ENCODE data around the gene PRPF19. TPM values are rescaled to one million over a fixed set of nuclear protein-coding genes. Genes with fewer than 3 reads are reported as not detected.

PRPF19 gene
- total RNA-seq, 1 experiment from 2014 or later: 115 TPM

DNA sequence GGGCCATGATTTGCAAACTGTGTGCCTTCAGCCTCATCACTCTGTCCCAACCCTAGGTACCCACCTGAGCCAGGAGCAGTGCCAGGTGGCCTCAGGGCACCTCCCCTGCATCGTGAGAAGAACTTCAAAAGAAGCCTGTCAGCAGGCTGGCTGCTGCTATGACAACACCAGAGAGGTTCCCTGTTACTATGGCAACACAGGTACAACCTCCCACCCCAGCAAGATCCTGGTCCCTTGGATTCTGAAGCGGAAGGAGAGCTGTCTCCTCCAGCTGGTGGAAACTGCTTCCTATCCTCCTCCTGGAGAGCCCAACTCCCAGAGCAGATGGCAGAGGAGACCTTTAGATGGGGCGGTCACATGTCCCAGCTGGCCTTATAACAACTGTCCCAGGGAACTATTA lies 36.1 kb downstream of the PRPF19 start:
- no peak for DNase-seq (ENCODE audit: unreplicated experiment)
- no peaks in the 10 kb centered on the region for H3K9me3 Mint-ChIP-seq (ENCODE audit: unreplicated experiment)
- TF ChIP-seq, protein P1, sequence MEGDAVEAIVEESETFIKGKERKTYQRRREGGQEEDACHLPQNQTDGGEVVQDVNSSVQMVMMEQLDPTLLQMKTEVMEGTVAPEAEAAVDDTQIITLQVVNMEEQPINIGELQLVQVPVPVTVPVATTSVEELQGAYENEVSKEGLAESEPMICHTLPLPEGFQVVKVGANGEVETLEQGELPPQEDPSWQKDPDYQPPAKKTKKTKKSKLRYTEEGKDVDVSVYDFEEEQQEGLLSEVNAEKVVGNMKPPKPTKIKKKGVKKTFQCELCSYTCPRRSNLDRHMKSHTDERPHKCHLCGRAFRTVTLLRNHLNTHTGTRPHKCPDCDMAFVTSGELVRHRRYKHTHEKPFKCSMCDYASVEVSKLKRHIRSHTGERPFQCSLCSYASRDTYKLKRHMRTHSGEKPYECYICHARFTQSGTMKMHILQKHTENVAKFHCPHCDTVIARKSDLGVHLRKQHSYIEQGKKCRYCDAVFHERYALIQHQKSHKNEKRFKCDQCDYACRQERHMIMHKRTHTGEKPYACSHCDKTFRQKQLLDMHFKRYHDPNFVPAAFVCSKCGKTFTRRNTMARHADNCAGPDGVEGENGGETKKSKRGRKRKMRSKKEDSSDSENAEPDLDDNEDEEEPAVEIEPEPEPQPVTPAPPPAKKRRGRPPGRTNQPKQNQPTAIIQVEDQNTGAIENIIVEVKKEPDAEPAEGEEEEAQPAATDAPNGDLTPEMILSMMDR (IDR thresholded peaks at IDR 0.05; ENCODE audit: unreplicated experiment): no peak
- CTCF ChIA-PET: interaction anchor here (2.2 to 2.8 kb wide), 2 partner anchors 18 to 39 kb away, joined by 7 to 16 read pairs; no protein-coding TSS in a partner anchor
- no peak overlapping the region for H3K4me3 Mint-ChIP-seq (ENCODE audit: unreplicated experiment)
- intact Hi-C loops (cut with micrococcal nuclease): no loop called here
- no peaks in the 10 kb centered on the region for H3K27me3 Mint-ChIP-seq (ENCODE audit: insufficient read depth, unreplicated experiment)
- POLR2A ChIA-PET: interaction anchor here (1.1 kb wide), 1 partner anchor 26 kb away, joined by 4 read pairs; no protein-coding TSS in a partner anchor
- no peak overlapping the region for H3K27ac Mint-ChIP-seq (ENCODE audit: low read depth, unreplicated experiment)
- no TSS peak for BruUV-seq (replicated peaks)
- H3K36me3 Mint-ChIP-seq (ENCODE audit: insufficient read depth, unreplicated experiment): no peaks in the 10 kb centered on the region
- no peaks in the 10 kb centered on the region for H3K4me1 Mint-ChIP-seq (ENCODE audit: insufficient read depth, unreplicated experiment)

DNA sequence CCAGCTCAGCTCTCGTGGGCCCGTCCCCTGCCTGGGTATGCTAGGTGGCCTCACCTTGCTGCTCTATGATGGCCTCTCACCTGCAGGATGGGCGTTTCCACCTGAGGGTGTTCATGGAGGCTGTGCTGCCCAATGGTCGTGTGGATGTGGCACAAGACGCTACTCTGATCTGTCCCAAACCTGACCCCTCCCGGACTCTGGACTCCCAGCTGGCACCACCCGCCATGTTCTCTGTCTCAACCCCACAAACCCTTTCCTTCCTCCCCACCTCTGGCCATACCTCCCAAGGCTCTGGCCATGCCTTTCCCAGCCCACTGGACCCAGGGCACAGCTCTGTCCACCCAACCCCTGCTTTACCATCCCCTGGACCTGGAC lies 36.9 kb downstream of the PRPF19 start:
- intact Hi-C loops (cut with micrococcal nuclease): no loop called here
- Mint-ChIP-seq H3K4me3 (ENCODE audit: unreplicated experiment) (no peak overlapping the region), H3K27ac (ENCODE audit: low read depth, unreplicated experiment) (no peak overlapping the region), H3K36me3 (ENCODE audit: insufficient read depth, unreplicated experiment) (no peaks in the 10 kb centered on the region), H3K4me1 (ENCODE audit: insufficient read depth, unreplicated experiment) (no peaks in the 10 kb centered on the region), H3K27me3 (ENCODE audit: insufficient read depth, unreplicated experiment) (peaks cover 7% of the 10 kb centered on the region), H3K9me3 (ENCODE audit: unreplicated experiment) (no peaks in the 10 kb centered on the region)
- POLR2A ChIA-PET: no interaction called here
- TF ChIP-seq, protein P1 (IDR thresholded peaks at IDR 0.05; ENCODE audit: unreplicated experiment): no peak
- BruUV-seq (replicated peaks): no TSS peak
- DNase-seq (ENCODE audit: unreplicated experiment): no peak
- CTCF ChIA-PET: interaction anchor here (1.1 to 2.8 kb wide), 4 partner anchors 13 to 38 kb away, joined by 3 to 16 read pairs (median 6); partner anchors contain the start of gene PTGDR2

- TF ChIP-seq, protein P1 (IDR thresholded peaks at IDR 0.05; ENCODE audit: unreplicated experiment): no peak
- intact Hi-C loops (cut with micrococcal nuclease): no loop called here
- CTCF ChIA-PET: interaction anchor here (0.6 to 2.8 kb wide), 8 partner anchors 13 to 38 kb away, joined by 3 to 16 read pairs (median 4); partner anchors contain the start of gene PTGDR2
- no peak overlapping the region for H3K4me3 Mint-ChIP-seq (ENCODE audit: unreplicated experiment)
- H3K27ac Mint-ChIP-seq (ENCODE audit: low read depth, unreplicated experiment): no peak overlapping the region
- no peaks in the 10 kb centered on the region for H3K36me3 Mint-ChIP-seq (ENCODE audit: insufficient read depth, unreplicated experiment)
- H3K4me1 Mint-ChIP-seq (ENCODE audit: insufficient read depth, unreplicated experiment): no peaks in the 10 kb centered on the region
- POLR2A ChIA-PET: no interaction called here
- no peaks in the 10 kb centered on the region for H3K9me3 Mint-ChIP-seq (ENCODE audit: unreplicated experiment)
- DNase-seq (ENCODE audit: unreplicated experiment): no peak
- peaks cover 13% of the 10 kb centered on the region for H3K27me3 Mint-ChIP-seq (ENCODE audit: insufficient read depth, unreplicated experiment)
- no TSS peak for BruUV-seq (replicated peaks)
Observed at GRCh38 chr11:60868682-60869450, 37.5 kb downstream of the PRPF19 start.

GRCh38 chr11:60867871-60868681 lies 38.3 kb downstream of the PRPF19 start:
- Mint-ChIP-seq H3K9me3 (ENCODE audit: unreplicated experiment) (no peaks in the 10 kb centered on the region), H3K4me1 (ENCODE audit: insufficient read depth, unreplicated experiment) (no peaks in the 10 kb centered on the region), H3K36me3 (ENCODE audit: insufficient read depth, unreplicated experiment) (no peaks in the 10 kb centered on the region), H3K4me3 (ENCODE audit: unreplicated experiment) (no peak overlapping the region), H3K27me3 (ENCODE audit: insufficient read depth, unreplicated experiment) (peaks cover 20% of the 10 kb centered on the region), H3K27ac (ENCODE audit: low read depth, unreplicated experiment) (no peak overlapping the region)
- POLR2A ChIA-PET: no interaction called here
- intact Hi-C loops (cut with micrococcal nuclease): no loop called here
- CTCF ChIA-PET: interaction anchor here (0.6 to 2.0 kb wide), 7 partner anchors 20 to 37 kb away, joined by 3 to 8 read pairs (median 5); no protein-coding TSS in a partner anchor
- TF ChIP-seq, protein P1 (IDR thresholded peaks at IDR 0.05; ENCODE audit: unreplicated experiment): no peak
- BruUV-seq (replicated peaks): no TSS peak
- no peak for DNase-seq (ENCODE audit: unreplicated experiment)
